GM12878 (cell line): ENCODE results near the gene EDEM3. TPM values are rescaled to one million over a fixed set of nuclear protein-coding genes. Genes with fewer than 3 reads are reported as not detected.

Experiments used
- ATAC-seq: fragments of 200-7000 bp; cut with Tn5 transposase; 3 replicates; pipeline ENCODE4 v1.9.1; 2020; ENCODE audit warnings: mild to moderate bottlenecking, moderate library complexity
- BruUV-seq: library from RNA; stranded (reverse); fragments of 400-500 nt; replicated peaks from 2 replicates; lab custom pipeline; 2021; lab: Mats Ljungman, UMichigan
- CTCF ChIA-PET: fragments of 300-600 bp; sonication (Branson Sonifier 250); formaldehyde crosslinking; extraction: SDS; loops from one replicate; lab custom pipeline; 2021; ENCODE audit warnings: inconsistent platforms; lab: Yijun Ruan, JAX
- POLR2A ChIA-PET: fragments of 350-600 bp; formaldehyde crosslinking; extraction: SDS; loops from one replicate; lab custom pipeline; 2021; ENCODE audit warnings: inconsistent platforms; lab: Charles Lee
- RAD21 ChIA-PET: fragments of 300-600 bp; sonication (Branson Sonifier 250); formaldehyde crosslinking; loops from one replicate; lab custom pipeline; 2023; ENCODE audit warnings: antibody characterized with exemption; ENCODE audit not compliant: unreplicated experiment; lab: Charles Lee
- SMC1A ChIA-PET: fragments of 300-600 bp; sonication (Branson Sonifier 250); formaldehyde crosslinking; loops from one replicate; lab custom pipeline; 2023; ENCODE audit not compliant: unreplicated experiment, uncharacterized antibody; lab: Charles Lee
- DNase-seq: peaks from one replicate; pipeline ENCODE4 v3.0.0-alpha.2; 2011; ENCODE audit warnings: low read depth, low spot score
- FAIRE-seq: peaks from 3 replicates; lab custom pipeline; 2011; peaks lifted over from hg19 to GRCh38; lab: Jason Lieb, UNC
- H2AFZ ChIP-seq: 2 replicates; pipeline ENCODE4 v1.6.0; 2011; ENCODE audit warnings: low read depth, low read length, control low read depth; ENCODE audit not compliant: control insufficient read depth
- H3K27ac ChIP-seq: 2 replicates; pipeline ENCODE4 v1.5.1; 2011; ENCODE audit warnings: control low read depth; ENCODE audit not compliant: control insufficient read depth, insufficient read depth
- H3K27me3 ChIP-seq, 2 experiments: replicated peaks in 1 of 2; 2 replicates each; pipeline versions ENCODE4 v1.6.0 to v1.6.1; 2011; ENCODE audit warnings: low read length in 1 of 2; ENCODE audit not compliant: control insufficient read depth in 2 of 2, insufficient read depth in 2 of 2
- H3K36me3 ChIP-seq, 2 experiments: 2 replicates each; pipeline ENCODE4 v1.5.1; 2011; ENCODE audit warnings: low read length in 1 of 2; ENCODE audit not compliant: control insufficient read depth in 2 of 2, insufficient read depth in 2 of 2
- H3K4me1 ChIP-seq: 2 replicates; pipeline ENCODE4 v1.6.1; 2011; ENCODE audit warnings: mild to moderate bottlenecking, low read length, moderate library complexity, mixed read lengths; ENCODE audit not compliant: control insufficient read depth, insufficient read depth
- H3K4me2 ChIP-seq: 2 replicates; pipeline ENCODE4 v1.6.0; 2011; ENCODE audit warnings: control low read depth; ENCODE audit not compliant: control insufficient read depth, insufficient read depth
- H3K4me3 ChIP-seq: fragments of 200-600 bp; sonication (generic); 2 replicates; pipeline ENCODE4 v1.5.1; 2016
- H3K79me2 ChIP-seq: 2 replicates; pipeline ENCODE4 v1.6.0; 2011; ENCODE audit warnings: low read length; ENCODE audit not compliant: control insufficient read depth, insufficient read depth
- H3K9ac ChIP-seq: 2 replicates; pipeline ENCODE4 v1.8.0; 2011; ENCODE audit warnings: low read length, control low read depth, mixed read lengths; ENCODE audit not compliant: control insufficient read depth, insufficient read depth
- H3K9me3 ChIP-seq: replicated peaks from 3 replicates; pipeline ENCODE4 v1.5.1; 2011; ENCODE audit warnings: mild to moderate bottlenecking, low read length; ENCODE audit not compliant: control insufficient read depth, insufficient read depth
- H4K20me1 ChIP-seq: 2 replicates; pipeline ENCODE4 v1.6.0; 2011; ENCODE audit not compliant: control insufficient read depth, insufficient read depth
- CBX5 ChIP-seq: sonication (generic); IDR thresholded peaks from 2 replicates; pipeline ENCODE4 v1.6.1; 2016; ENCODE audit warnings: low read depth, moderate library complexity, mild to moderate bottlenecking, inconsistent platforms
- CHD4 ChIP-seq: fragments of 200-600 bp; sonication (generic); IDR thresholded peaks from 2 replicates; pipeline ENCODE4 v1.6.1; 2016; ENCODE audit warnings: mild to moderate bottlenecking
- ETV6 ChIP-seq, 2 experiments: fragments of 450-650 bp in 1 of 2; IDR thresholded peaks in 1 of 2; conservative IDR thresholded peaks in 1 of 2; 2 replicates each; pipeline ENCODE4 v1.6.1; 2014; ENCODE audit warnings: antibody characterized with exemption in 1 of 2, borderline replicate concordance in 1 of 2, low read depth in 1 of 2, mild to moderate bottlenecking in 1 of 2, moderate library complexity in 1 of 2
- HCFC1 ChIP-seq: fragments of 150-350 bp; IDR thresholded peaks from 2 replicates; pipeline ENCODE4 v1.6.1; 2014; ENCODE audit warnings: low read length
- IKZF2 ChIP-seq, 2 experiments: fragments of 450-650 bp; IDR thresholded peaks; 2 replicates each; pipeline ENCODE4 v1.6.1; 2017; ENCODE audit warnings: mild to moderate bottlenecking in 2 of 2, moderate library complexity in 2 of 2
- KAT2A ChIP-seq: conservative IDR thresholded peaks from 2 replicates; pipeline ENCODE4 v1.6.1; 2011; ENCODE audit warnings: low read depth, low read length; ENCODE audit not compliant: control insufficient read depth
- KDM1A ChIP-seq: fragments of 200-600 bp; sonication (generic); IDR thresholded peaks from 2 replicates; pipeline ENCODE4 v1.6.1; 2016; ENCODE audit warnings: borderline replicate concordance
- NFXL1 ChIP-seq: fragments of 450-650 bp; IDR thresholded peaks from 2 replicates; pipeline ENCODE4 v1.6.1; 2017; ENCODE audit warnings: antibody characterized with exemption, mild to moderate bottlenecking, borderline replicate concordance
- NFYA ChIP-seq: IDR thresholded peaks from 2 replicates; pipeline ENCODE4 v1.6.1; 2011; ENCODE audit warnings: low read depth, mild to moderate bottlenecking, low read length, improper control_type of control experiment, borderline replicate concordance
- SPI1 ChIP-seq: IDR thresholded peaks from 2 replicates; pipeline ENCODE4 v1.6.1; 2011; ENCODE audit warnings: low read depth, mild to moderate bottlenecking, low read length, moderate library complexity, borderline replicate concordance; ENCODE audit not compliant: insufficient read depth
- SREBF1 ChIP-seq: IDR thresholded peaks from 2 replicates; pipeline ENCODE4 v1.6.1; 2012; ENCODE audit warnings: mild to moderate bottlenecking, low read length
- SUPT20H ChIP-seq: IDR thresholded peaks from 2 replicates; pipeline ENCODE4 v1.6.1; 2011; ENCODE audit warnings: low read depth, mild to moderate bottlenecking, low read length, moderate library complexity, borderline replicate concordance; ENCODE audit not compliant: control insufficient read depth
- SUZ12 ChIP-seq: fragments of 200-600 bp; sonication (generic); IDR thresholded peaks from one replicate; pipeline ENCODE4 v1.6.1; 2018; ENCODE audit warnings: antibody characterized with exemption, mild to moderate bottlenecking; ENCODE audit not compliant: unreplicated experiment
- TCF3 ChIP-seq: IDR thresholded peaks from 2 replicates; pipeline ENCODE4 v1.6.1; 2012; ENCODE audit warnings: low read depth, mild to moderate bottlenecking, low read length, borderline replicate concordance; ENCODE audit not compliant: insufficient read depth
- ZNF24 ChIP-seq: fragments of 450-650 bp; IDR thresholded peaks from 2 replicates; pipeline ENCODE4 v1.6.1; 2017; ENCODE audit warnings: antibody characterized with exemption, mild to moderate bottlenecking
- WGBS: methylation state at CpG from one replicate; pipeline ENCODE4 v1.1.6; 2016; ENCODE audit warnings: low lambda C conversion rate; ENCODE audit not compliant: insufficient replicate concordance, insufficient coverage; ENCODE audit errors: missing lambda C conversion rate; 5-methylcytosine and 5-hydroxymethylcytosine counted together
- in situ Hi-C: fragments of 300-500 bp; cut with MboI; formaldehyde crosslinking; loops from 9 replicates; pipeline ENCODE4 v1.14.3; 2018; ENCODE audit warnings: mixed read lengths
- intact Hi-C: fragments of 100-400 bp; cut with micrococcal nuclease; formaldehyde crosslinking; loops from one replicate; pipeline ENCODE4 v1.14.2; 2022; ENCODE audit not compliant: unreplicated experiment
- polyA plus RNA-seq, 11 experiments: library from polyadenylated mRNA; depleted of rRNA in 4 of 11; unstranded in 6 of 11; stranded (reverse) in 5 of 11; fragments of >200 nt; fragmentation: Nextera tagmentation in 4 of 11; fragmentation: Illumina TruSeq in 1 of 11; extraction: Ambion mirVana in 4 of 11; extraction: Trizol in 1 of 11; gene quantifications; 1 replicate in 1 of 11; 2 replicates in 10 of 11; pipeline versions ENCODE4 v1.2.1 to v1.2.3, GENCODE V29; 2011 to 2016; ENCODE audit warnings: inconsistent platforms in 2 of 11, missing spikeins in 2 of 11, low read depth in 1 of 11
- total RNA-seq, 4 experiments: library from RNA; depleted of rRNA in 3 of 4; stranded (reverse); fragments of >200 nt in 3 of 4; fragmentation: Illumina TruSeq in 1 of 4; extraction: Trizol in 1 of 4; gene quantifications; 2 replicates each; pipeline versions ENCODE4 v1.2.1 to v1.2.3, GENCODE V29; 2013 to 2021
- TF ChIP-seq, protein P1 (sequence below): fragments of 450-650 bp; formaldehyde crosslinking; IDR thresholded peaks from 2 replicates; pipeline ENCODE4 v1.5.0; 2022; ENCODE audit warnings: mild to moderate bottlenecking, missing genetic modification characterization

The EDEM3 gene
- total and polyA plus RNA-seq, 10 of the 15 experiments (the other 5 are each of a cell fraction or from before 2014, with no cell fraction given) = 6.4 to 19.3 (median 14.3) TPM

GRCh38 chr1:184790642-184791549 lies 36.2 kb upstream of the EDEM3 start (continued):
- TF ChIP-seq, protein P1, sequence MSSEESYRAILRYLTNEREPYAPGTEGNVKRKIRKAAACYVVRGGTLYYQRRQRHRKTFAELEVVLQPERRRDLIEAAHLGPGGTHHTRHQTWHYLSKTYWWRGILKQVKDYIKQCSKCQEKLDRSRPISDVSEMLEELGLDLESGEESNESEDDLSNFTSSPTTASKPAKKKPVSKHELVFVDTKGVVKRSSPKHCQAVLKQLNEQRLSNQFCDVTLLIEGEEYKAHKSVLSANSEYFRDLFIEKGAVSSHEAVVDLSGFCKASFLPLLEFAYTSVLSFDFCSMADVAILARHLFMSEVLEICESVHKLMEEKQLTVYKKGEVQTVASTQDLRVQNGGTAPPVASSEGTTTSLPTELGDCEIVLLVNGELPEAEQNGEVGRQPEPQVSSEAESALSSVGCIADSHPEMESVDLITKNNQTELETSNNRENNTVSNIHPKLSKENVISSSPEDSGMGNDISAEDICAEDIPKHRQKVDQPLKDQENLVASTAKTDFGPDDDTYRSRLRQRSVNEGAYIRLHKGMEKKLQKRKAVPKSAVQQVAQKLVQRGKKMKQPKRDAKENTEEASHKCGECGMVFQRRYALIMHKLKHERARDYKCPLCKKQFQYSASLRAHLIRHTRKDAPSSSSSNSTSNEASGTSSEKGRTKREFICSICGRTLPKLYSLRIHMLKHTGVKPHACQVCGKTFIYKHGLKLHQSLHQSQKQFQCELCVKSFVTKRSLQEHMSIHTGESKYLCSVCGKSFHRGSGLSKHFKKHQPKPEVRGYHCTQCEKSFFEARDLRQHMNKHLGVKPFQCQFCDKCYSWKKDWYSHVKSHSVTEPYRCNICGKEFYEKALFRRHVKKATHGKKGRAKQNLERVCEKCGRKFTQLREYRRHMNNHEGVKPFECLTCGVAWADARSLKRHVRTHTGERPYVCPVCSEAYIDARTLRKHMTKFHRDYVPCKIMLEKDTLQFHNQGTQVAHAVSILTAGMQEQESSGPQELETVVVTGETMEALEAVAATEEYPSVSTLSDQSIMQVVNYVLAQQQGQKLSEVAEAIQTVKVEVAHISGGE (CRISPR knock-in tag) = no peak
- TF ChIP-seq KDM1A (no peak), NFYA (no peak), ETV6 (conservative IDR thresholded peaks at IDR 0.05 in 1 of 2, IDR thresholded peaks at IDR 0.05 in 1 of 2; ENCODE audit: borderline replicate concordance in 1 of 2, low read depth in 1 of 2) (no peak), HCFC1 (no peak), NFXL1 (no peak)

DNA sequence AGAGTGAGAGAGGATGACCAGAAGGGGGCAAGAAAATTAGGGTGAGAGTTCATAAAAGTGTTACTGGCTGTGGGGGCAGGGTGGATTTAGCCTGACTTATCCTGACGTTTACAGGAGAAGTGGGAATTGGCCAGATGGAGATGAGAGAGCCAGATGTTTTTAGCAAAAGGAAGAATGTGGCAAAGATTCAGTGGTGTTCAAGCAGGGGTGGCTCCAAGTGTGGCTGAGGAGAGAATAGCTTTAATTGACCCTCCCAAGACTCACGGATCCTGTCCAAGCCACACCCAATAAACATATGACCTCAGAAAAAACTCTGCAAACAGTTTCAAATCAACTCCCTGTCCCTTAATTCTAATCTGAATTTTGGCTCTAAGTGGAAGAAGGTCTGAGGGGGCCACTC lies 35.2 kb upstream of the EDEM3 start:
- Histone ChIP-seq H3K79me2 (no peaks in the 10 kb centered on the region), H3K4me3 (no peak overlapping the region), H3K9ac (no peak overlapping the region), H3K27me3 (no peaks in the 10 kb centered on the region), H3K9me3 (no peaks in the 10 kb centered on the region; the same call in 2 of the 3 replicates), H3K4me2 (no peak overlapping the region), H3K36me3 (no peaks in the 10 kb centered on the region), H2AFZ (no peak overlapping the region), H4K20me1 (no peaks in the 10 kb centered on the region), H3K4me1 (peaks cover 3% of the 10 kb centered on the region), H3K27ac (no peak overlapping the region)
- no peak for ATAC-seq
- no peak for FAIRE-seq
- ChIA-PET SMC1A (interaction anchor here (1.4 kb wide), 2 partner anchors 15 to 23 kb away, joined by 3 to 5 read pairs; no protein-coding TSS in a partner anchor), RAD21 (interaction anchor here (0.6 kb wide), 1 partner anchor 766 kb away, joined by 4 read pairs; no protein-coding TSS in a partner anchor), CTCF (interaction anchor here (0.7 to 1.4 kb wide), 2 partner anchors 15 to 727 kb away, joined by 4 to 9 read pairs; no protein-coding TSS in a partner anchor), POLR2A (interaction anchor here (0.6 to 1.0 kb wide), 2 partner anchors 9 to 259 kb away, joined by 3 read pairs; no protein-coding TSS in a partner anchor)
- in situ Hi-C loops = no loop called here
- intact Hi-C loops = no loop called here
- DNase-seq = no peak
- no TSS peak for BruUV-seq
- 93% methylated on average over 2 of the region's 2 CpGs for WGBS
- no peak for TF ChIP-seq TCF3
- TF ChIP-seq CHD4 = no peak
- TF ChIP-seq SUZ12 = no peak
- TF ChIP-seq KAT2A = no peak
- no peak for TF ChIP-seq IKZF2 (IDR thresholded peaks at IDR 0.05)
- TF ChIP-seq SREBF1 = no peak
- no peak for TF ChIP-seq SPI1
- no peak for TF ChIP-seq SUPT20H
- no peak for TF ChIP-seq CBX5
- no peak for TF ChIP-seq ZNF24
